K562 (cell line): ENCODE measurements around the gene CRYBG1. TPM values are rescaled to one million over a fixed set of nuclear protein-coding genes. Genes with fewer than 3 reads are reported as not detected.

Source experiments
- ATAC-seq: fragments of 200-7000 bp; cut with Tn5 transposase; 3 replicates; pipeline ENCODE4 v1.9.1; 2020; ENCODE audit warnings: moderate library complexity
- BruUV-seq: library from RNA; stranded (reverse); fragments of 400-500 nt; replicated peaks from 2 replicates; lab custom pipeline; 2021; lab: Mats Ljungman, UMichigan
- CTCF ChIA-PET: fragments of 300-600 bp; formaldehyde crosslinking; extraction: SDS; loops from one replicate; lab custom pipeline; 2021; ENCODE audit warnings: low intra/inter-chr PET ratio; lab: Yijun Ruan, JAX
- POLR2A ChIA-PET: fragments of 300-600, 350-650 bp; sonication (Branson Sonifier 250); formaldehyde crosslinking; extraction: SDS; loops from one replicate; lab custom pipeline; 2021; ENCODE audit warnings: antibody characterized with exemption, inconsistent platforms; lab: Yijun Ruan, JAX
- DNase-seq, 4 experiments: peaks; one replicate each; pipeline versions ENCODE4 v3.0.0 to v3.0.0-alpha.2; 2011 to 2018; ENCODE audit warnings: low spot score in 3 of 4, mixed read lengths in 3 of 4; ENCODE audit errors: extremely low read depth in 1 of 4
- FAIRE-seq: peaks from 2 replicates; lab custom pipeline; 2011; peaks lifted over from hg19 to GRCh38; lab: Jason Lieb, UNC
- H2AFZ ChIP-seq: 2 replicates; pipeline ENCODE4 v1.6.0; 2011; ENCODE audit warnings: low read depth, low read length, control low read depth, inconsistent platforms
- H3K27ac ChIP-seq: fragments of 200-600 bp; 3 replicates; pipeline ENCODE4 v1.8.0; 2011; ENCODE audit warnings: low read depth, mild to moderate bottlenecking, control low read depth, inconsistent platforms, low read length, moderate library complexity, mixed read lengths; ENCODE audit errors: extremely low read depth
- H3K27me3 ChIP-seq, 2 experiments: fragments of 300-600 bp in 1 of 2; 2 replicates in 1 of 2; 3 replicates in 1 of 2; pipeline versions ENCODE4 v1.6.0 to v1.8.0; 2011; ENCODE audit warnings: inconsistent platforms in 2 of 2, low read length in 2 of 2, mild to moderate bottlenecking in 1 of 2, mixed read lengths in 1 of 2, moderate library complexity in 1 of 2; ENCODE audit not compliant: control insufficient read depth in 2 of 2, insufficient read depth in 2 of 2
- H3K36me3 ChIP-seq: fragments of 300-600 bp; 3 replicates; pipeline ENCODE4 v1.8.0; 2011; ENCODE audit warnings: mild to moderate bottlenecking, low read length, inconsistent platforms; ENCODE audit not compliant: control insufficient read depth, insufficient read depth
- H3K4me1 ChIP-seq, 2 experiments: fragments of 200-600 bp in 1 of 2; replicated peaks in 1 of 2; 2 replicates in 1 of 2; 3 replicates in 1 of 2; pipeline versions ENCODE4 v1.5.1 to v1.8.0; 2011; ENCODE audit warnings: inconsistent platforms in 2 of 2, low read length in 2 of 2, mild to moderate bottlenecking in 1 of 2, mixed read lengths in 1 of 2, moderate library complexity in 1 of 2; ENCODE audit not compliant: control insufficient read depth in 2 of 2, insufficient read depth in 2 of 2
- H3K4me2 ChIP-seq: 2 replicates; pipeline ENCODE4 v1.6.1; 2011; ENCODE audit warnings: low read length, control low read depth, inconsistent platforms, mixed read lengths; ENCODE audit not compliant: insufficient read depth
- H3K4me3 ChIP-seq: fragments of 200-600 bp; sonication (generic), shearing (Covaris generic); 2 replicates; pipeline ENCODE4 v1.5.1; 2016; ENCODE audit warnings: control low read depth, inconsistent platforms
- H3K79me2 ChIP-seq: fragments of 200-600 bp; 3 replicates; pipeline ENCODE4 v1.8.0; 2011; ENCODE audit warnings: low read length, inconsistent platforms; ENCODE audit not compliant: control insufficient read depth, insufficient read depth
- H3K9ac ChIP-seq, 2 experiments: 2 replicates each; pipeline versions ENCODE4 v1.6.0 to v1.6.1; 2011; ENCODE audit warnings: low read depth in 2 of 2, low read length in 2 of 2, control low read depth in 1 of 2, inconsistent platforms in 1 of 2, mild to moderate bottlenecking in 1 of 2, mixed read lengths in 1 of 2; ENCODE audit not compliant: insufficient read depth in 1 of 2
- H3K9me1 ChIP-seq: one replicate; pipeline ENCODE4 v1.6.0; 2011; ENCODE audit warnings: inconsistent platforms, mild to moderate bottlenecking, low read length, moderate library complexity; ENCODE audit not compliant: control insufficient read depth, insufficient read depth
- H3K9me3 ChIP-seq: replicated peaks from 2 replicates; pipeline ENCODE4 v1.5.1; 2011; ENCODE audit warnings: low read depth, low read length, inconsistent platforms; ENCODE audit not compliant: control insufficient read depth, insufficient read depth
- H4K20me1 ChIP-seq: replicated peaks from 2 replicates; pipeline ENCODE4 v1.6.1; 2011; ENCODE audit warnings: low read length, inconsistent platforms, mixed read lengths; ENCODE audit not compliant: control insufficient read depth, insufficient read depth
- CCNT2 ChIP-seq: IDR thresholded peaks from 2 replicates; pipeline ENCODE4 v1.6.1; 2011; ENCODE audit warnings: borderline replicate concordance, low read depth, mild to moderate bottlenecking, moderate library complexity, mixed read lengths, low read length; ENCODE audit not compliant: insufficient read length; ENCODE audit errors: extremely low read depth
- E2F3 ChIP-seq: fragments of 250-450 bp; sonication (Bioruptor Pico); IDR thresholded peaks from 2 replicates; pipeline ENCODE4 v1.4.0; 2020; ENCODE audit warnings: mild to moderate bottlenecking
- HDAC6 ChIP-seq: IDR thresholded peaks from 2 replicates; pipeline ENCODE4 v1.6.1; 2012; ENCODE audit warnings: low read depth, mild to moderate bottlenecking, control low read depth, inconsistent platforms, low read length, moderate library complexity
- SMAD4 ChIP-seq: fragments of 250-450 bp; sonication (Bioruptor Pico); conservative IDR thresholded peaks from 2 replicates; pipeline ENCODE4 v1.8.0; 2021; ENCODE audit warnings: inconsistent platforms, mild to moderate bottlenecking, moderate library complexity
- SMARCB1 ChIP-seq: IDR thresholded peaks from 2 replicates; pipeline ENCODE4 v1.6.1; 2011; ENCODE audit warnings: improper control_type of control experiment, low read depth; ENCODE audit not compliant: insufficient read length
- SMC3 ChIP-seq: conservative IDR thresholded peaks from 2 replicates; pipeline ENCODE4 v1.6.1; 2011; ENCODE audit warnings: low read depth, low read length, improper control_type of control experiment; ENCODE audit not compliant: insufficient read depth
- ZNF778 ChIP-seq: fragments of 450-650 bp; formaldehyde crosslinking; IDR thresholded peaks from 2 replicates; pipeline ENCODE4 v1.4.0; 2020; ENCODE audit warnings: mild to moderate bottlenecking, moderate library complexity
- WGBS: fragments of 100-300 bp; shearing (Covaris generic); methylation state at CpG from one replicate; pipeline ENCODE4 v1.1.6; 2016; ENCODE audit warnings: low coverage, mixed read lengths; ENCODE audit not compliant: insufficient coverage; ENCODE audit errors: missing lambda C conversion rate; 5-methylcytosine and 5-hydroxymethylcytosine counted together
- in situ Hi-C: fragments of 300-500 bp; cut with MboI; formaldehyde crosslinking; loops from 4 replicates; pipeline ENCODE4 v1.15.0; 2018; ENCODE audit warnings: inconsistent platforms, mixed read lengths
- intact Hi-C: fragments of 100-400 bp; cut with micrococcal nuclease; formaldehyde crosslinking; loops from 2 replicates; pipeline ENCODE4 v1.14.2; 2022
- polyA plus RNA-seq, 8 experiments: library from polyadenylated mRNA; depleted of rRNA in 4 of 8; stranded (reverse) in 5 of 8; unstranded in 3 of 8; fragments of >200 nt; fragmentation: Nextera tagmentation in 2 of 8; fragmentation: Illumina TruSeq in 1 of 8; extraction: Ambion mirVana in 2 of 8; extraction: Trizol in 1 of 8; gene quantifications; 2 replicates each; pipeline versions ENCODE4 v1.2.1 to v1.2.3, GENCODE V29; 2011 to 2014; ENCODE audit warnings: inconsistent platforms in 1 of 8, missing spikeins in 1 of 8
- small RNA-seq: library from RNA; depleted of rRNA; stranded (forward); fragments of <200 nt; gene quantifications from one replicate; pipeline ENCODE3, GENCODE V24; 2014
- total RNA-seq, 7 experiments: library from RNA; depleted of rRNA in 6 of 7; stranded (reverse); fragments of >200 nt in 6 of 7; fragmentation: Illumina TruSeq in 2 of 7; extraction: Trizol in 2 of 7; gene quantifications; 2 replicates each; pipeline versions ENCODE4 v1.2.1 to v1.2.3, GENCODE V29; 2011 to 2021; ENCODE audit warnings: low replicate concordance in 1 of 7
- TF ChIP-seq, protein P1 (sequence below): fragments of 450-650 bp; IDR thresholded peaks from 2 replicates; pipeline ENCODE4 v1.6.1; 2016; ENCODE audit warnings: low read depth, mild to moderate bottlenecking, moderate library complexity
- TF ChIP-seq, protein P2 (sequence below): sonication (generic); formaldehyde crosslinking; IDR thresholded peaks from 2 replicates; pipeline ENCODE4 v1.4.0; 2020; ENCODE audit warnings: mild to moderate bottlenecking, missing genetic modification reagents

CRYBG1 gene
- total and polyA plus RNA-seq, 9 of the 15 experiments (the other 6 are each of a cell fraction or from before 2014, with no cell fraction given), result 0.07 to 0.47 (median 0.11) TPM

DNA sequence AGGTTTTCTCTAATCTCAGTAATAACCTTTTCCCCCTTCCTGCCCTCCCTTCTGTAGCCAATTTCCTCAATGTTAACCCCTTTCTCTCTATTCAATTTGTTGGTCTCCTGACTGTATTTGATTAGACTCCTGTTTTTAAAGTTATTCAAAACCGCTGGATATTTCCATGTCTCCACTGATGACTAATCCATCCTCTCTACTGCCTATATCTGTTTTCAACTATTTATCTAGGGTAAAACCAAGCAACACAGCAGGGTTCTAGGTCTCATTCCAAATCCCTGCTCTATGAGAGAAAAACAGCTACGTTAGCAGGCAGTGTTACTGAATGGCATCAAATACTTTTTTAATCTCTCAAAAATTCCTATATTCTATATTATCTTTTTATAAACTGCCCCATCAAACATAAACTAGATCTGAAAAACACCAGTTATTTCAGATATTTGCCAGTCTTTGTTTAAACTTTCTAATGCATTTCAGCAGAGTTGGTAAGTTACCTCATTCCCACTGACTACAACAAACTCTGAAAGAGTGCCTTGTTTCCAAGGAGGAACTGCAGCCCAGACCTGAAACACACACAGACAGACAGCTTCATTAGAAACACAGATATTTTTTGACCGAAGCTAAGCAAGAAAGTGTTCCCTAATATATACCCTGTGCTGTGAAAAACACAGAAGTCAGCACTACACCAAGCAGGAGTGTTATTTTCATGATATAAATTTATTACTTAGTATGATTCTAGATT, 260.6 kb downstream of the CRYBG1 start:
- Histone ChIP-seq H3K79me2 (no peaks in the 10 kb centered on the region), H3K4me3 (no peak overlapping the region), H4K20me1 (no peaks in the 10 kb centered on the region), H3K36me3 (peaks cover 28% of the 10 kb centered on the region), H3K9me3 (0 out of 2 replicates have a peak, but pooled peaks cover 2% of the 10 kb centered on the region), H3K4me2 (no peak overlapping the region), H2AFZ (no peak overlapping the region), H3K27ac (no peak overlapping the region), H3K4me1 (no peaks in the 10 kb centered on the region), H3K27me3 (no peaks in the 10 kb centered on the region), H3K9me1 (no peaks in the 10 kb centered on the region), H3K9ac (no peak overlapping the region)
- 72% methylated on average over 3 of the region's 3 CpGs for WGBS
- TF ChIP-seq, protein P1, sequence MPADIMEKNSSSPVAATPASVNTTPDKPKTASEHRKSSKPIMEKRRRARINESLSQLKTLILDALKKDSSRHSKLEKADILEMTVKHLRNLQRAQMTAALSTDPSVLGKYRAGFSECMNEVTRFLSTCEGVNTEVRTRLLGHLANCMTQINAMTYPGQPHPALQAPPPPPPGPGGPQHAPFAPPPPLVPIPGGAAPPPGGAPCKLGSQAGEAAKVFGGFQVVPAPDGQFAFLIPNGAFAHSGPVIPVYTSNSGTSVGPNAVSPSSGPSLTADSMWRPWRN, result no peak
- no peak for TF ChIP-seq ZNF778 (CRISPR knock-in tag)
- TF ChIP-seq SMARCB1, result no peak
- TF ChIP-seq CCNT2, result no peak
- no peak for TF ChIP-seq SMC3
- TF ChIP-seq SMAD4 (CRISPR knock-in tag), result no peak
- TF ChIP-seq, protein P2, sequence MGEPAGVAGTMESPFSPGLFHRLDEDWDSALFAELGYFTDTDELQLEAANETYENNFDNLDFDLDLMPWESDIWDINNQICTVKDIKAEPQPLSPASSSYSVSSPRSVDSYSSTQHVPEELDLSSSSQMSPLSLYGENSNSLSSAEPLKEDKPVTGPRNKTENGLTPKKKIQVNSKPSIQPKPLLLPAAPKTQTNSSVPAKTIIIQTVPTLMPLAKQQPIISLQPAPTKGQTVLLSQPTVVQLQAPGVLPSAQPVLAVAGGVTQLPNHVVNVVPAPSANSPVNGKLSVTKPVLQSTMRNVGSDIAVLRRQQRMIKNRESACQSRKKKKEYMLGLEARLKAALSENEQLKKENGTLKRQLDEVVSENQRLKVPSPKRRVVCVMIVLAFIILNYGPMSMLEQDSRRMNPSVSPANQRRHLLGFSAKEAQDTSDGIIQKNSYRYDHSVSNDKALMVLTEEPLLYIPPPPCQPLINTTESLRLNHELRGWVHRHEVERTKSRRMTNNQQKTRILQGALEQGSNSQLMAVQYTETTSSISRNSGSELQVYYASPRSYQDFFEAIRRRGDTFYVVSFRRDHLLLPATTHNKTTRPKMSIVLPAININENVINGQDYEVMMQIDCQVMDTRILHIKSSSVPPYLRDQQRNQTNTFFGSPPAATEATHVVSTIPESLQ (CRISPR knock-in tag), result no peak
- no peak for TF ChIP-seq HDAC6
- TF ChIP-seq E2F3 (CRISPR knock-in tag), result no peak
- DNase-seq, result no peak
- intact Hi-C loops, result no loop called here
- in situ Hi-C loops, result no loop called here
- ATAC-seq, result no peak
- CTCF ChIA-PET, result no interaction called here
- POLR2A ChIA-PET, result no interaction called here
- BruUV-seq, result no TSS peak
- FAIRE-seq, result no peak

Small RNA genes within 50 kb of the gene (small RNA-seq; reads per million reads assigned to genes)
- gene RF00019, result not detected
- gene RNA5SP211, result 0.29 reads per million
- gene RNU6-527P, result not detected

Other genes with a start within 250 kb of the CRYBG1 start
- gene ATG5, start 35.0 kb upstream of the CRYBG1 start, total RNA-seq (2014; rRNA removed), result 34.6 and 53.2 TPM in 2 replicates
- gene ATG5, start 35.0 kb upstream of the CRYBG1 start, total RNA-seq (2014; rRNA removed; fragmentation: Illumina TruSeq; extraction: Trizol), result 62.1 and 71.0 TPM in 2 replicates
- 55.0 and 64.4 TPM in 2 replicates for gene ATG5, start 35.0 kb upstream of the CRYBG1 start, total RNA-seq (2015; rRNA removed; fragmentation: Illumina TruSeq; extraction: Trizol)
- 53.2 and 55.4 TPM in 2 replicates for gene ATG5, start 35.0 kb upstream of the CRYBG1 start, total RNA-seq (2021)
- gene ATG5, start 35.0 kb upstream of the CRYBG1 start, polyA plus RNA-seq (2011; rRNA removed), result 56.0 and 80.0 TPM in 2 replicates
- gene ATG5, start 35.0 kb upstream of the CRYBG1 start, polyA plus RNA-seq (2014; fragmentation: Illumina TruSeq; extraction: Trizol), result 40.3 and 42.7 TPM in 2 replicates
- 10 to 100 TPM; 29.0 to 29.6 TPM for gene ATG5, start 35.0 kb upstream of the CRYBG1 start, polyA plus RNA-seq (2014; fragmentation: Nextera tagmentation; extraction: Ambion mirVana)
- 41.3 and 43.4 TPM in 2 replicates for gene ATG5, start 35.0 kb upstream of the CRYBG1 start, polyA plus RNA-seq (2014; rRNA removed)